ENCODE results near the gene SORD.
"Not testable (repeated sequence)": the region's sequence is repeated elsewhere in the genome, so short reads cannot be mapped to it uniquely, and the experiment has no call there.

The SORD gene

GRCh38 chr15:45079201-45079600 is 56.2 kb downstream of the SORD start:
- H3K27me3 ChIP-seq (ENCODE audit: control insufficient read depth, insufficient read depth, low read length); H3K9me3 ChIP-seq (ENCODE audit: control insufficient read depth, insufficient read depth, low read length); H3K36me3 ChIP-seq (ENCODE audit: control insufficient read depth, insufficient read depth, low read length); H3K4me3 ChIP-seq (ENCODE audit: low read depth, low read length); H3K9ac ChIP-seq (ENCODE audit: low read depth, low read length); H3K4me1 ChIP-seq (ENCODE audit: control insufficient read depth, insufficient read depth, low read length): not testable (repeated sequence)

- not testable (repeated sequence) for H3K4me1 ChIP-seq (ENCODE audit: control insufficient read depth, insufficient read depth, low read length); H3K4me3 ChIP-seq (ENCODE audit: low read depth, low read length); H3K36me3 ChIP-seq (ENCODE audit: control insufficient read depth, insufficient read depth, low read length); H3K9ac ChIP-seq (ENCODE audit: low read depth, low read length); H3K27me3 ChIP-seq (ENCODE audit: control insufficient read depth, insufficient read depth, low read length); H3K9me3 ChIP-seq (ENCODE audit: control insufficient read depth, insufficient read depth, low read length)
Measured at GRCh38 chr15:45079628-45080246, 56.7 kb downstream of the SORD start.

- H3K4me3 ChIP-seq (ENCODE audit: low read depth, low read length); H3K36me3 ChIP-seq (ENCODE audit: control insufficient read depth, insufficient read depth, low read length); H3K27me3 ChIP-seq (ENCODE audit: control insufficient read depth, insufficient read depth, low read length); H3K9me3 ChIP-seq (ENCODE audit: control insufficient read depth, insufficient read depth, low read length); H3K9ac ChIP-seq (ENCODE audit: low read depth, low read length); H3K4me1 ChIP-seq (ENCODE audit: control insufficient read depth, insufficient read depth, low read length): not testable (repeated sequence)
Measured at GRCh38 chr15:45080593-45080992, 57.6 kb downstream of the SORD start.

GRCh38 chr15:45082412-45082811 is 59.4 kb downstream of the SORD start:
- H3K36me3 ChIP-seq (ENCODE audit: control insufficient read depth, insufficient read depth, low read length); H3K9me3 ChIP-seq (ENCODE audit: control insufficient read depth, insufficient read depth, low read length); H3K4me3 ChIP-seq (ENCODE audit: low read depth, low read length); H3K9ac ChIP-seq (ENCODE audit: low read depth, low read length); H3K27me3 ChIP-seq (ENCODE audit: control insufficient read depth, insufficient read depth, low read length); H3K4me1 ChIP-seq (ENCODE audit: control insufficient read depth, insufficient read depth, low read length): not testable (repeated sequence)

GRCh38 chr15:45083223-45083622 is 60.2 kb downstream of the SORD start:
- Histone ChIP-seq H3K36me3 (ENCODE audit: control insufficient read depth, insufficient read depth, low read length) (no peaks in the 10 kb centered on the region), H3K9ac (ENCODE audit: low read depth, low read length) (no peak overlapping the region), H3K27me3 (ENCODE audit: control insufficient read depth, insufficient read depth, low read length) (no peaks in the 10 kb centered on the region), H3K4me1 (ENCODE audit: control insufficient read depth, insufficient read depth, low read length) (no peaks in the 10 kb centered on the region), H3K4me3 (ENCODE audit: low read depth, low read length) (no peak overlapping the region), H3K9me3 (ENCODE audit: control insufficient read depth, insufficient read depth, low read length) (no peaks in the 10 kb centered on the region)

- Histone ChIP-seq H3K27me3 (ENCODE audit: control insufficient read depth, insufficient read depth, low read length) (no peaks in the 10 kb centered on the region), H3K4me1 (ENCODE audit: control insufficient read depth, insufficient read depth, low read length) (no peaks in the 10 kb centered on the region), H3K9ac (ENCODE audit: low read depth, low read length) (no peak overlapping the region), H3K9me3 (ENCODE audit: control insufficient read depth, insufficient read depth, low read length) (no peaks in the 10 kb centered on the region), H3K4me3 (ENCODE audit: low read depth, low read length) (no peak overlapping the region), H3K36me3 (ENCODE audit: control insufficient read depth, insufficient read depth, low read length) (no peaks in the 10 kb centered on the region)
Measured at GRCh38 chr15:45084163-45084562, 61.2 kb downstream of the SORD start.

- H3K27me3 ChIP-seq (ENCODE audit: control insufficient read depth, insufficient read depth, low read length), result no peaks in the 10 kb centered on the region
- no peak overlapping the region for H3K4me3 ChIP-seq (ENCODE audit: low read depth, low read length)
- H3K9me3 ChIP-seq (ENCODE audit: control insufficient read depth, insufficient read depth, low read length), result no peaks in the 10 kb centered on the region
- H3K9ac ChIP-seq (ENCODE audit: low read depth, low read length), result no peak overlapping the region
- no peaks in the 10 kb centered on the region for H3K4me1 ChIP-seq (ENCODE audit: control insufficient read depth, insufficient read depth, low read length)
- no peaks in the 10 kb centered on the region for H3K36me3 ChIP-seq (ENCODE audit: control insufficient read depth, insufficient read depth, low read length)
Measured at GRCh38 chr15:45087513-45087912, 64.5 kb downstream of the SORD start.

GRCh38 chr15:45088801-45089711 is 66.1 kb downstream of the SORD start:
- Histone ChIP-seq H3K9ac (ENCODE audit: low read depth, low read length) (no peak overlapping the region), H3K36me3 (ENCODE audit: control insufficient read depth, insufficient read depth, low read length) (no peaks in the 10 kb centered on the region), H3K27me3 (ENCODE audit: control insufficient read depth, insufficient read depth, low read length) (no peaks in the 10 kb centered on the region), H3K4me1 (ENCODE audit: control insufficient read depth, insufficient read depth, low read length) (no peaks in the 10 kb centered on the region), H3K9me3 (ENCODE audit: control insufficient read depth, insufficient read depth, low read length) (no peaks in the 10 kb centered on the region), H3K4me3 (ENCODE audit: low read depth, low read length) (no peak overlapping the region)

GRCh38 chr15:45089712-45090373 is 66.8 kb downstream of the SORD start:
- Histone ChIP-seq H3K9me3 (ENCODE audit: control insufficient read depth, insufficient read depth, low read length) (no peaks in the 10 kb centered on the region), H3K4me3 (ENCODE audit: low read depth, low read length) (no peak overlapping the region), H3K36me3 (ENCODE audit: control insufficient read depth, insufficient read depth, low read length) (no peaks in the 10 kb centered on the region), H3K4me1 (ENCODE audit: control insufficient read depth, insufficient read depth, low read length) (no peaks in the 10 kb centered on the region), H3K27me3 (ENCODE audit: control insufficient read depth, insufficient read depth, low read length) (no peaks in the 10 kb centered on the region), H3K9ac (ENCODE audit: low read depth, low read length) (no peak overlapping the region)

GRCh38 chr15:45091161-45091560 is 68.2 kb downstream of the SORD start:
- no peaks in the 10 kb centered on the region for H3K36me3 ChIP-seq (ENCODE audit: control insufficient read depth, insufficient read depth, low read length)
- no peaks in the 10 kb centered on the region for H3K27me3 ChIP-seq (ENCODE audit: control insufficient read depth, insufficient read depth, low read length)
- no peaks in the 10 kb centered on the region for H3K9me3 ChIP-seq (ENCODE audit: control insufficient read depth, insufficient read depth, low read length)
- no peaks in the 10 kb centered on the region for H3K4me1 ChIP-seq (ENCODE audit: control insufficient read depth, insufficient read depth, low read length)
- no peak overlapping the region for H3K4me3 ChIP-seq (ENCODE audit: low read depth, low read length)
- no peak overlapping the region for H3K9ac ChIP-seq (ENCODE audit: low read depth, low read length)

- no peaks in the 10 kb centered on the region for H3K36me3 ChIP-seq (ENCODE audit: control insufficient read depth, insufficient read depth, low read length)
- no peak overlapping the region for H3K9ac ChIP-seq (ENCODE audit: low read depth, low read length)
Measured at GRCh38 chr15:45091576-45091975, 68.6 kb downstream of the SORD start.

GRCh38 chr15:45093013-45093412 is 70.0 kb downstream of the SORD start:
- Histone ChIP-seq H3K9ac (ENCODE audit: low read depth, low read length) (no peak overlapping the region), H3K4me3 (ENCODE audit: low read depth, low read length) (no peak overlapping the region), H3K4me1 (ENCODE audit: control insufficient read depth, insufficient read depth, low read length) (no peaks in the 10 kb centered on the region), H3K27me3 (ENCODE audit: control insufficient read depth, insufficient read depth, low read length) (no peaks in the 10 kb centered on the region), H3K9me3 (ENCODE audit: control insufficient read depth, insufficient read depth, low read length) (no peaks in the 10 kb centered on the region), H3K36me3 (ENCODE audit: control insufficient read depth, insufficient read depth, low read length) (no peaks in the 10 kb centered on the region)

More at GRCh38 chr15:45091576-45091975, 68.6 kb downstream of the SORD start:
- H3K4me3 ChIP-seq (ENCODE audit: low read depth, low read length), result no peak overlapping the region
- H3K9me3 ChIP-seq (ENCODE audit: control insufficient read depth, insufficient read depth, low read length), result no peaks in the 10 kb centered on the region
- no peaks in the 10 kb centered on the region for H3K27me3 ChIP-seq (ENCODE audit: control insufficient read depth, insufficient read depth, low read length)
- no peaks in the 10 kb centered on the region for H3K4me1 ChIP-seq (ENCODE audit: control insufficient read depth, insufficient read depth, low read length)
